H1 (cell line): ENCODE results near the gene SNAPC1. TPM values are rescaled to one million over a fixed set of nuclear protein-coding genes. Genes with fewer than 3 reads are reported as not detected.

Experiments
- CTCF ChIA-PET: fragments of 300-600 bp; sonication (Branson Sonifier 250); formaldehyde crosslinking; loops from one replicate; lab custom pipeline; 2021; ENCODE audit not compliant: partially characterized antibody; lab: Charles Lee
- POLR2A ChIA-PET: fragments of 300-600 bp; sonication (Branson Sonifier 250); formaldehyde crosslinking; loops from one replicate; lab custom pipeline; 2021; ENCODE audit warnings: inconsistent platforms; ENCODE audit not compliant: partially characterized antibody; lab: Charles Lee
- DNase-seq, 2 experiments: peaks; one replicate each; pipeline versions ENCODE4 v3.0.0 to v3.0.0-alpha.2; 2010 to 2022; ENCODE audit warnings: low spot score in 2 of 2, low read depth in 1 of 2, mixed read lengths in 1 of 2
- FAIRE-seq: peaks from 2 replicates; lab custom pipeline; 2011; peaks lifted over from hg19 to GRCh38; lab: Jason Lieb, UNC
- H2AFZ ChIP-seq: 2 replicates; pipeline ENCODE4 v1.8.1; 2012; ENCODE audit warnings: low read length, inconsistent platforms
- H2AK5ac ChIP-seq: 2 replicates; pipeline ENCODE4 v1.6.1; 2013; ENCODE audit warnings: low read depth, low read length
- H2BK120ac ChIP-seq: replicated peaks from 2 replicates; pipeline ENCODE3; 2013; ENCODE audit warnings: low read depth, low read length, inconsistent platforms
- H2BK12ac ChIP-seq: 2 replicates; pipeline ENCODE4 v1.6.1; 2013; ENCODE audit warnings: low read depth, low read length
- H2BK15ac ChIP-seq: 2 replicates; pipeline ENCODE4 v1.6.1; 2013; ENCODE audit warnings: low read length
- H2BK20ac ChIP-seq: 2 replicates; pipeline ENCODE4 v1.6.1; 2013; ENCODE audit warnings: low read length
- H2BK5ac ChIP-seq: 2 replicates; pipeline ENCODE4 v1.6.1; 2013; ENCODE audit warnings: low read depth, low read length
- H3K14ac ChIP-seq: 2 replicates; pipeline ENCODE4 v1.6.1; 2013; ENCODE audit warnings: inconsistent platforms; ENCODE audit not compliant: insufficient read length
- H3K18ac ChIP-seq: 2 replicates; pipeline ENCODE4 v1.6.1; 2013; ENCODE audit warnings: low read length; ENCODE audit errors: extremely low read depth
- H3K23ac ChIP-seq: 2 replicates; pipeline ENCODE4 v1.6.1; 2013; ENCODE audit warnings: inconsistent platforms; ENCODE audit not compliant: insufficient read length
- H3K23me2 ChIP-seq: 2 replicates; pipeline ENCODE4 v1.6.1; 2013; ENCODE audit warnings: low read depth, low read length
- H3K27ac ChIP-seq: 2 replicates; pipeline ENCODE4 v1.6.1; 2011; ENCODE audit warnings: low read depth, low read length, inconsistent platforms
- H3K27me3 ChIP-seq, 4 experiments: replicated peaks in 1 of 4; 1 replicate in 1 of 4; 2 replicates in 3 of 4; pipeline versions ENCODE4 v1.6.1 to v1.8.1; 2011 to 2013; ENCODE audit warnings: low read length in 3 of 4, mild to moderate bottlenecking in 3 of 4, inconsistent platforms in 2 of 4, mixed read lengths in 2 of 4, moderate library complexity in 1 of 4; ENCODE audit not compliant: control insufficient read depth in 3 of 4, insufficient read depth in 3 of 4; ENCODE audit errors: extremely low read depth in 1 of 4
- H3K36me3 ChIP-seq, 4 experiments: 2 replicates each; pipeline versions ENCODE4 v1.6.1 to v1.8.1; 2011 to 2013; ENCODE audit warnings: mild to moderate bottlenecking in 4 of 4, low read length in 3 of 4, moderate library complexity in 2 of 4, control low read depth in 1 of 4, inconsistent platforms in 1 of 4; ENCODE audit not compliant: insufficient read depth in 4 of 4, control insufficient read depth in 2 of 4
- H3K4ac ChIP-seq: replicated peaks from 2 replicates; pipeline ENCODE3; 2013; ENCODE audit warnings: low read length, low read depth, mixed read lengths, inconsistent platforms; ENCODE audit not compliant: insufficient read length
- H3K4me1 ChIP-seq, 4 experiments: replicated peaks in 1 of 4; 1 replicate in 1 of 4; 2 replicates in 3 of 4; pipeline versions ENCODE4 v1.6.1 to v1.8.1; 2011 to 2013; ENCODE audit warnings: low read length in 3 of 4, inconsistent platforms in 2 of 4, mixed read lengths in 1 of 4; ENCODE audit not compliant: insufficient read depth in 4 of 4, control insufficient read depth in 3 of 4
- H3K4me2 ChIP-seq, 2 experiments: 2 replicates each; pipeline versions ENCODE4 v1.6.1 to v1.8.1; 2011 to 2013; ENCODE audit warnings: low read depth in 2 of 2, low read length in 2 of 2, control low read depth in 1 of 2, inconsistent platforms in 1 of 2, mild to moderate bottlenecking in 1 of 2; ENCODE audit not compliant: insufficient read depth in 1 of 2
- H3K4me3 ChIP-seq, 4 experiments: fragments of 200-600, 300-600 bp in 1 of 4; sonication (generic), shearing (Covaris generic), sonication (Bioruptor Twin) in 1 of 4; 2 replicates each; pipeline versions ENCODE4 v1.5.1 to v1.8.1; 2011 to 2016; ENCODE audit warnings: low read length in 4 of 4, low read depth in 3 of 4, control low read depth in 2 of 4, inconsistent platforms in 2 of 4, mild to moderate bottlenecking in 2 of 4, mixed read lengths in 1 of 4, moderate library complexity in 1 of 4; ENCODE audit not compliant: insufficient read depth in 2 of 4; ENCODE audit errors: extremely low read depth in 1 of 4
- H3K56ac ChIP-seq: replicated peaks from 2 replicates; pipeline ENCODE3; 2013; ENCODE audit warnings: low read depth, mild to moderate bottlenecking, mixed read lengths, low read length, inconsistent platforms; ENCODE audit not compliant: insufficient read length
- H3K79me1 ChIP-seq: 2 replicates; pipeline ENCODE4 v1.6.1; 2013; ENCODE audit warnings: low read depth, low read length, control low read depth
- H3K79me2 ChIP-seq, 2 experiments: 2 replicates each; pipeline versions ENCODE4 v1.6.1 to v1.8.1; 2012 to 2013; ENCODE audit warnings: low read length in 2 of 2, mild to moderate bottlenecking in 2 of 2, inconsistent platforms in 1 of 2; ENCODE audit not compliant: insufficient read depth in 2 of 2, control insufficient read depth in 1 of 2
- H3K9ac ChIP-seq, 4 experiments: replicated peaks in 1 of 4; 1 replicate in 1 of 4; 2 replicates in 3 of 4; pipeline versions ENCODE4 v1.6.1 to v1.8.1; 2011 to 2013; ENCODE audit warnings: low read depth in 3 of 4, low read length in 3 of 4, control low read depth in 2 of 4, mild to moderate bottlenecking in 2 of 4, moderate library complexity in 2 of 4, inconsistent platforms in 1 of 4; ENCODE audit errors: extremely low read depth in 1 of 4
- H3K9me3 ChIP-seq, 2 experiments: 2 replicates each; pipeline versions ENCODE4 v1.6.1 to v1.8.1; 2012 to 2013; ENCODE audit warnings: mild to moderate bottlenecking in 2 of 2, moderate library complexity in 2 of 2, control low read depth in 1 of 2, inconsistent platforms in 1 of 2, low read depth in 1 of 2, low read length in 1 of 2, mixed read lengths in 1 of 2; ENCODE audit not compliant: insufficient read depth in 2 of 2
- H4K20me1 ChIP-seq, 2 experiments: replicated peaks in 1 of 2; 2 replicates each; pipeline versions ENCODE3 to v1.8.1; 2011 to 2013; ENCODE audit warnings: inconsistent platforms in 2 of 2, low read length in 2 of 2, mild to moderate bottlenecking in 1 of 2; ENCODE audit not compliant: insufficient read depth in 2 of 2, control insufficient read depth in 1 of 2
- H4K5ac ChIP-seq: 2 replicates; pipeline ENCODE4 v1.6.1; 2013; ENCODE audit warnings: low read length, low read depth, mixed read lengths, inconsistent platforms; ENCODE audit not compliant: insufficient read length
- H4K8ac ChIP-seq: 2 replicates; pipeline ENCODE4 v1.8.0; 2013; ENCODE audit warnings: mild to moderate bottlenecking, moderate library complexity, low read length, inconsistent platforms; ENCODE audit not compliant: insufficient read depth; ENCODE audit errors: extremely low read depth
- H4K91ac ChIP-seq: replicated peaks from 2 replicates; pipeline ENCODE3; 2013; ENCODE audit warnings: low read length, mixed read lengths, inconsistent platforms; ENCODE audit not compliant: insufficient read length
- ASH2L ChIP-seq: fragments of 200-600, 300-600 bp; sonication (generic); IDR thresholded peaks from one replicate; pipeline ENCODE4 v1.7.1; 2017; ENCODE audit warnings: low read length
- CHD2 ChIP-seq: IDR thresholded peaks from 2 replicates; pipeline ENCODE4 v1.6.1; 2012; ENCODE audit warnings: low read length, improper control_type of control experiment
- EZH2 ChIP-seq: fragments of 200-600 bp; sonication (generic); IDR thresholded peaks from 2 replicates; pipeline ENCODE4 v1.7.1; 2012; ENCODE audit warnings: low read depth, mild to moderate bottlenecking, moderate library complexity, low read length, inconsistent platforms; ENCODE audit not compliant: severe bottlenecking
- KDM4A ChIP-seq: IDR thresholded peaks from one replicate; pipeline ENCODE4 v1.7.1; 2012; ENCODE audit warnings: low read depth, mild to moderate bottlenecking, moderate library complexity, low read length, inconsistent platforms; ENCODE audit not compliant: severe bottlenecking
- POU5F1 ChIP-seq: IDR thresholded peaks from 2 replicates; pipeline ENCODE4 v1.6.1; 2011; ENCODE audit warnings: low read depth, mild to moderate bottlenecking, low read length, moderate library complexity
- RBBP5 ChIP-seq: IDR thresholded peaks from 2 replicates; pipeline ENCODE4 v1.7.1; 2012; ENCODE audit warnings: low read depth, mild to moderate bottlenecking, inconsistent platforms, low read length, moderate library complexity, borderline replicate concordance
- RNF2 ChIP-seq: fragments of 200-900, 300-1000 bp; sonication (generic); IDR thresholded peaks from 2 replicates; pipeline ENCODE4 v1.7.1; 2016; ENCODE audit warnings: borderline replicate concordance, low read depth, mild to moderate bottlenecking, antibody characterized with exemption, low read length; ENCODE audit not compliant: poor library complexity, severe bottlenecking; ENCODE audit errors: missing control alignments
- TAF7 ChIP-seq: optimal IDR thresholded peaks from 2 replicates; pipeline ENCODE3; 2011; ENCODE audit warnings: low read depth, mild to moderate bottlenecking, inconsistent platforms, low read length, moderate library complexity, borderline replicate concordance
- USF2 ChIP-seq: IDR thresholded peaks from 2 replicates; pipeline ENCODE4 v1.6.1; 2011; ENCODE audit warnings: low read length, improper control_type of control experiment
- WGBS, 2 experiments: shearing (Covaris generic) in 1 of 2; methylation state at CpG; one replicate each; pipeline versions ENCODE4 v1.1.6 to v1.1.7; 2013 to 2015; ENCODE audit warnings: low lambda C conversion rate in 2 of 2, mixed read lengths in 2 of 2, inconsistent platforms in 1 of 2, low coverage in 1 of 2, missing lambda C conversion rate in 1 of 2; ENCODE audit not compliant: insufficient replicate concordance in 2 of 2, insufficient coverage in 1 of 2, insufficient read length in 1 of 2; ENCODE audit errors: extremely low coverage in 1 of 2, missing lambda C conversion rate in 1 of 2; 5-methylcytosine and 5-hydroxymethylcytosine counted together
- polyA plus RNA-seq, 7 experiments: library from polyadenylated mRNA; depleted of rRNA in 3 of 7; stranded (reverse) in 5 of 7; unstranded in 2 of 7; fragments of >200 nt in 5 of 7; fragments of 200-250 nt in 2 of 7; gene quantifications; 1 replicate in 5 of 7; 2 replicates in 1 of 7; 4 replicates in 1 of 7; pipeline versions ENCODE4 v1.2.1 to v1.2.3, GENCODE V29; 2011 to 2013; ENCODE audit warnings: missing spikeins in 2 of 7, mixed read lengths in 2 of 7
- total RNA-seq: library from RNA; stranded (reverse); fragmentation: NEBNext Ultra II Directional; extraction: Animal tissue kit (Norgen Biotek cat#: 25700); gene quantifications from 2 replicates; pipeline ENCODE4 v1.2.1, GENCODE V29; 2021

SNAPC1 gene
- total and polyA plus RNA-seq, 2 of the 8 experiments (the other 6 are each of a cell fraction or from before 2014, with no cell fraction given) = 5.8 to 11.1 TPM

GRCh38 chr14:61780125-61780524 is 17.9 kb downstream of the SNAPC1 start:
- Histone ChIP-seq H2BK5ac (no peak overlapping the region), H3K27me3 (no peaks in the 10 kb centered on the region), H2BK15ac (no peak overlapping the region), H3K36me3 (peaks cover 14 to 80% (median 52%) of the 10 kb centered on the region in 4 experiments), H3K14ac (no peak overlapping the region), H3K27ac (no peak overlapping the region), H3K23me2 (no peaks in the 10 kb centered on the region), H3K79me1 (no peaks in the 10 kb centered on the region), H3K9ac (no peak overlapping the region), H3K79me2 (no peaks in the 10 kb centered on the region), H2BK120ac (no peak overlapping the region), H3K18ac (no peak overlapping the region), H4K91ac (no peak overlapping the region), H2BK12ac (no peak overlapping the region), H2AK5ac (no peak overlapping the region), H3K23ac (no peak overlapping the region), H3K56ac (no peak overlapping the region), H3K4me1 (no peaks in the 10 kb centered on the region), H3K4ac (no peak overlapping the region), H3K4me3 (no peak overlapping the region), H3K9me3 (no peaks in the 10 kb centered on the region), H4K20me1 (peaks cover 0 to 1% of the 10 kb centered on the region in 2 experiments), H2BK20ac (no peak overlapping the region), H4K5ac (no peak overlapping the region), H2AFZ (no peak overlapping the region), H3K4me2 (no peak overlapping the region), H4K8ac (no peak overlapping the region)
- FAIRE-seq (no peak), DNase-seq (no peak)
- POLR2A ChIA-PET = no interaction called here
- TF ChIP-seq EZH2 (no peak), RNF2 (no peak), RBBP5 (no peak), ASH2L (no peak), POU5F1 (no peak), KDM4A (no peak), CHD2 (no peak), TAF7 (no peak), USF2 (no peak)
- CTCF ChIA-PET = interaction anchor here (2.0 kb wide), 1 partner anchor 27 kb away, joined by 5 read pairs; no protein-coding TSS in a partner anchor
- WGBS, 2 experiments = 91% methylated on average over 3 of the region's 3 CpGs; no CpG with 5 or more reads in 1 of the 2 experiments
